Astrocyte of the cerebellum (primary cell): ENCODE results near the gene CCDC71L.

Experiments used
- DNase-seq: peaks from one replicate; pipeline ENCODE4 v3.0.0-alpha.2; 2011; ENCODE audit warnings: low read depth
- H3K4me3 ChIP-seq: 2 replicates; pipeline ENCODE4 v1.5.1; 2011; ENCODE audit warnings: mild to moderate bottlenecking, low read depth, low read length, moderate library complexity
- CTCF ChIP-seq: IDR thresholded peaks from 2 replicates; pipeline ENCODE4 v1.5.1; 2012; ENCODE audit warnings: low read length, low read depth, moderate library complexity, mild to moderate bottlenecking; ENCODE audit errors: missing control alignments
- in situ Hi-C: cut with HindIII; loops from 2 replicates; pipeline ENCODE4 v1.10.0; 2017; ENCODE audit warnings: low sequenced_read_pairs

Gene CCDC71L

DNA sequence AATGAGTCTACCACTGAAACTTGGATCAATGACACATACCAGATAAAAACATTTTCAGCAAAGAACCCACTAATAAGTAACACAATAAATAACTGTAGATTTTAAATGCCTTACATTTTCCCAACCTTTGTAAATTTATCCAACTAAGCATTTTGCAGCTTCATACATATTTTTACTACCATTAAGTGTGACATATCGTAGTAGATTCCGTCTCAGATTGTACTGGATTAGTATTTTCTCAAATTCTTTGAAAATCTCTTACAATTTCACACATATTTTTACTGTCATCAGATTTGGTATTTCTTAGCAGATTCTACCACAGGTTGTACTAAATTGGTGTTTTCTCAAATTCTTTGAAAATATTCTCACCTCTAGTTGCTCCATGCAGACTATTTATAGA, 26.0 kb downstream of the CCDC71L start:
- no peak for TF ChIP-seq CTCF
- in situ Hi-C loops: no loop called here
- DNase-seq: no peak
- no peak overlapping the region for H3K4me3 ChIP-seq

- in situ Hi-C loops: no loop called here
- TF ChIP-seq CTCF: no peak
- H3K4me3 ChIP-seq: no peak overlapping the region
- no peak for DNase-seq
These were observed 30.3 kb downstream of the CCDC71L start for GRCh38 chr7:106630648-106631047.

- no peak overlapping the region for H3K4me3 ChIP-seq
- no peak for TF ChIP-seq CTCF
- in situ Hi-C loops: no loop called here
- peak; percentile 16 for DNase-seq
These were observed 31.4 kb downstream of the CCDC71L start for GRCh38 chr7:106629516-106629915.

- no peak for TF ChIP-seq CTCF
- H3K4me3 ChIP-seq: no peak overlapping the region
- no peak for DNase-seq
- in situ Hi-C loops: no loop called here
These were observed 34.4 kb downstream of the CCDC71L start for GRCh38 chr7:106626376-106627164.

GRCh38 chr7:106625678-106626301, 35.2 kb downstream of the CCDC71L start:
- DNase-seq: no peak
- no peak overlapping the region for H3K4me3 ChIP-seq
- in situ Hi-C loops: no loop called here
- TF ChIP-seq CTCF: no peak

GRCh38 chr7:106623853-106624252, 37.1 kb downstream of the CCDC71L start:
- in situ Hi-C loops: no loop called here
- TF ChIP-seq CTCF: no peak
- no peak overlapping the region for H3K4me3 ChIP-seq
- DNase-seq: no peak
